CD4-positive, alpha-beta T cell treated with Interferon alpha-2 for 1 hour (primary cell): ENCODE results near the gene FNDC3B.

ENCODE experiments used
- DNase-seq, 2 donors: peaks; one replicate each; pipeline ENCODE4 v3.0.0-alpha.2; 2020 to 2022

The FNDC3B gene

DNA sequence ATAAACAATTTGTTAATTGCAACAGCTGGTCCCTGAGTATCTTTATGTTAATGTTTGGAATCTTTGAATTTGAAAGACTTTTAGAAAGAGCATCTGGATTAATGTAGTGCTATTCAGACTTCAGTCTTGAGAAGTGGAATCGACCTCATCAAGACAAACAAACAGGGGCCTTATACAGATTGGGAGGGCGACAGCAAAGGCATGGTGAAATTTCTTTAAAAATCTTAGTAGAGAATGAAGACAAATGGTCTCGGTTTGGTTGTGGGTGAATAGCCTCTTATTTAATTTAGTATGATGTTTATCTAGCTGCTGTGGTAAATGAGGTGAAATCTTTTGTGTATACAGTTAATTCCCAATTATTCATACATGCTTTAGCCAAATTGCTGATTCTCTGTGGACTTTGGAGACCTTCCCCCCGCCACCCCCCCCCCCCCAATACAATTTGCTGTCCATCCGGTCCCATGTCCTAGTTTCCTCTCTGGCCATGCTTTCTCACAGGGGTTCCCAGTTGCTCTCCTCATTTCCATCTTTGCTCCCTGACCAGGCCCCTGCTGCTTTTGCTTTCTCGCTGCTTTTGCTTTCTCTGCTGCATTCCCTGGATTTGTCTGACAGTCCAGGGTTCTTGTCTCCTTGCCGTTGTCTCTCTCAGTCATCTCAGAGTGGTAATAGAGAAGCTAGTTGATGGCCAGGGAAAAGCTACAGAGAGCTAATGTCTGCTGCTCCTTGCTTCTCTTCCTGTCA, 135.3 kb downstream of the FNDC3B start:
- no peak for DNase-seq

DNA sequence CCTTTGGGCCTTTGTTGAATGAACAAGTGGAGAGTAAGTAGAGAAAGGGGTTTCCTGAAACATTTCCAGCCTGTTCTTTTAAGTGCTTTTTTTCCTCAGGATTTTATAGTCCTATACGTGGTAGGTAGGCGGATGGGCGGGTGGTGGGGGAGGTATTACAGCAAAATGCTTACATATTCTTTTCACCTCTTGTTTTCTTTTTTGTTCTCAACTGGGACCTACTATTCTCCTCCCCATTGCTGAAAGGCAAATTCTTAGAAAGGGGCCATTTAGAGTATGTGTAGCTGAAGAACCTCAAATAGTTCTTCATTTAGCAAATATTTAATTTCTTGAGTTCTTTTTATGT, 135.8 kb downstream of the FNDC3B start:
- DNase-seq, result no peak

- DNase-seq, result no peak
These were observed 136.8 kb downstream of the FNDC3B start for GRCh38 chr3:172176061-172176770.

- DNase-seq, result no peak
These were observed 137.7 kb downstream of the FNDC3B start for GRCh38 chr3:172177046-172177445.

DNA sequence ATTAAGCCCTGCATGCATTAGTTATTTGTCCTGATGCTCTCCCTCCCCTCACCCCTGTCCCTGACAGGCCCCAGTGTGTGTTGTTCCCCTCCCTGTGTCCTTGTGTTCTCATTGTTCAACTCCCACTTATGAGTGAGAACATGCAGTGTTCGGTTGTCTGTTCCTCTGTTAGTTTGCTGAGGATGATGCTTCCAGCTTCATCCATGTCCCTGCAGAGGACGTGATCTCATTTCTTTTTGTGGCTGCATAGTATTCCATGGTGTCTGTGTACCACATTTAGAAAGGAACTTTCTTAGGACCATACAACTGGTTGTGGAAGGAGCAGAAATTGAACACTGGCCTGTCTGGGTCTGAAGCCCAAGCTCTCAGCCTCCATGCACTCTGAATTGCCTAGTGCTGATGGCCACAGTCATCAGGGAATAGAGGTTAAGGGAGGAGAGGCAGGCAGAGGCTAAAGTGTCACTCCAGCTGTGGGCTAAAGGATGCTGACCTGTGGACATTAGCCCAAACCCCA, 138.5 kb downstream of the FNDC3B start:
- no peak for DNase-seq

DNA sequence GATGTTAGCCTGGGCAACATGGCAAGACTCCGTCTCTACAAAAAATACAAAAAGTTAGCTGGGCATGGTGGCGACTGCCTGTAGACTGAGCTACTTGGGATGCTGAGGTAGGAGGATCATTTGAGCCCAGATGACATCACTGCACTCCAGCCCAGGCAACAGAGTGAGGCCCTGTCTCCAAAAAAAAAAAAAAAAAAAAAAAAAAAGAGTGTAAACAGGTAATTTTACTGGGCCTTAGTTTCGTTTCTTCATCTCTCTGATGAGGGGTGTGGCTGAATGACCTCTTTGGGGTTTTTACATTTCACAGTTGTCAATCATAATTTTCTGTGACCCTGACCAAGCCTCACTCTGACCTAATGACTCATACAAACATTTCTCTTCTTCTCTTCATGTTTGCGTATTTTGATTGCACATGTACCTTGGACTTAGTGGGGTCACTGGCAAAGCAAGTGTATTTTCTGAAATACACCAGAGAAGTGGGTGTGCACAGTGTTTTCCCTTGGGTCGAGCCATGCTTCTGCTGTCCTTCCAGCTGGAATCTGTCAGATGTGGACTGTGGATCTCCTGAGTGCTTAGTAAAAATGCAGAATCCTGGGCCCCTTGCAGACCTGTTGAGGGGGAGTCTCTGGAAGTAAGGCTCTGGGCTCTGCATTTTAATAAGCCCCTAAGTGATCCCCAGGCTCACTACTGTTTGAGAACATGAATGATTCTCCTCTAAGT, 140.5 kb downstream of the FNDC3B start:
- DNase-seq, result peak; percentile 25 to 26

- no peak for DNase-seq
These were observed 141.1 kb downstream of the FNDC3B start for GRCh38 chr3:172180473-172180872.

DNA sequence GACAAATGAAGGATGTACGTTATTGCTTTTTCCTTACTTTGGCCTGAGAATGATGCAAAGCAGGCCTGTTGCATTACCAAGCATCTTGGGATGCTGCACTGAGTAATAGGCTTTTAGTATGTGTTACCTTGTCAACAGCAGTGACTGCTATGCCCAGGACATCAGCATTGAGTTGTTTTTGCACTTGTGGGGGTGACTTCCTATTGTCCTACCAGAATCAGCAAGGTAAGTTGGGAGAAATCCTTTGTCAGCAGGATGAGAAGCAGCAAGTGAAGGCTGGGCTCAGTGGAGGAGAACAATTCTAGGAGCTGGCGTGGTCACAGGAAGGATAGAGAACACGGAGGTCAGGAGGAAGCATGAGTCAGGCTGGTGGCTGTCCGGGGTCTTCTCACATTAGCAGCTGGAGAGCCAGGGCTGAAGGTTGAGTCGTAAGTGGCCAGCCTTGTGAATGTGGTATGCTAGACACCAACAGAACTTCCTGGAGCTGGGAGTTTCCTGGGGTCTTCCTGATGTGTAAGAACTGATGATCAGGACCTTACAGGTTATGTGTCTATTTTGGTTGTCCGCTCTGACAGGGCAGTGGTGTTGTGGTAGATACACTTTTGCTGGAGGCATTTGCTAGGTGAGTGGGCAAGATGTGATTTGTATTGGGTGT, 142.7 kb downstream of the FNDC3B start:
- DNase-seq, result no peak

GRCh38 chr3:172182797-172183196, 143.4 kb downstream of the FNDC3B start:
- no peak for DNase-seq

DNA sequence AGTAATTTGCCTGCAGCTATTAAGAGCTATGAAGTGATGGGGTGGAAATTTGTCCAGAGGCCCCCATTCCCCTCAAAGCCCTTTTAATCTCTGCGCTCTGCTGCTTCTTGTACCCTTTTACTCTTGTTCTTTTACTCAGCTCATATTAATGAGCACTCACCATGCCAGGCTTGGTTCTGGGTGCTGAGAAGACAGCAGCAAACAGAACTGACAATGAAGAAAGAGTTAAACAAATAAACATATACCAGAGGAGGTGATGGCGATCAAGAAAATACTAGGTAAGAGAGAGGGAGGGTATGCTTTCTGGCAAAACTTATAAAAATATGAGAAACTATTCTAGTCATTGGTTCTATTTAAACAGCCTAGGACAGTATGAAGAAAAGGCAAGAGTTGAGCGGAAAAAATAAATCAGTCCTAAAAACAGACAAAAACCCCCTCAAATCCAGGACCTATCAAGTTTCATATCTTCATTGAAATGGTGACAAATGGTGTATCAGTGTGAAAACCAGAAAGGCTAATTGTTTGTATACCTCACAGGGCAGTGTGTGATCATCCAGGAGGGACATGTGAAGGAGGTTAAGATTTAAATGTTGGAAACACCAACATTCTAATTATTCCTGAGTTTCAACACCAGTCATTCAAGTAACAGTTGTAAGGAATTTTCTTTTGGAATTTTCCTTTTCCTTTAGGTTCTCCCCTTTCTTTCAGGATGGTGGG, 144.9 kb downstream of the FNDC3B start:
- DNase-seq, result no peak

DNA sequence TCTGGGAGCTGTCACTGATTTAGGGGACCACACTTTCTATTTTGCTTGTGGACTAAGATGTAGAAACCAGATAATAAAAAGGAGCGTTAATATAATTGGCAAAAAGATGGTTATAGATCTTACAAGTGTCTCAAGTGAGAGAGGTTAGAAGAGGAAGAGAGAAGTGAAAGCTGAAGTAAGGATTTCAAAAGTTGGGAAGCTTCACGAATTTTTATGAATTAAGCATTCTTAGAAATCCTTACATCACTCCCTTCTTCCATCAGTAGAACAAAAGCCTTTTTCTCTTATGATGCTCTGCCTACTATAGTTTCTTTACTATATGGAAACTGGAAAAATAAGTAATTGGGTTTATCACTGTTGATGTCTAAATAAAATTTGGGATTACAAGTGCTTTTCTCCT, 146.5 kb downstream of the FNDC3B start:
- no peak for DNase-seq

GRCh38 chr3:172186607-172187006, 147.2 kb downstream of the FNDC3B start:
- no peak for DNase-seq

- DNase-seq, result no peak
These were observed 148.1 kb downstream of the FNDC3B start for GRCh38 chr3:172187511-172187910.

- DNase-seq, result no peak
These were observed 149.1 kb downstream of the FNDC3B start for GRCh38 chr3:172188511-172188910.

GRCh38 chr3:172189213-172189612, 149.8 kb downstream of the FNDC3B start:
- DNase-seq, result no peak

- DNase-seq, result no peak
These were observed 150.7 kb downstream of the FNDC3B start for GRCh38 chr3:172189987-172190603.

- DNase-seq, result no peak
These were observed 151.6 kb downstream of the FNDC3B start for GRCh38 chr3:172190980-172191379.

DNA sequence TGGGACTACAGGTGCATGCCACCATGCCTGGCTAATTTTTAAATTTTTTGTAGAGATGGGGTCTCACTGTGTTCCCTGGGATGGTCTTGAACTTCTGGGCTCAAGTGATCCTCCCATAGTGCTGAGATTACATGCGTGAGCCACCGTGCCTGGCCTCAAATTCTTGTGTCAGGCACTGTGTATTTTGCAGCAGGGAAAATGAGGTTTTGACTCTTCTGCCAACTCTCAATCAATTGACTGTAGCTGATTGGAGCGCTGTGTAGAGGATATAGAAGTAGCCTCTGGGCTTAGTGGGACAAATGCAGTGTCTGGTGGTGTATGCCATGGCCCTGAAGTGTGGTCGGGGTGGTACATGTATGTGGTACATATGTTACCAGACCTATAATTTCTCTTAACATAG, 152.3 kb downstream of the FNDC3B start:
- DNase-seq, result no peak

DNA sequence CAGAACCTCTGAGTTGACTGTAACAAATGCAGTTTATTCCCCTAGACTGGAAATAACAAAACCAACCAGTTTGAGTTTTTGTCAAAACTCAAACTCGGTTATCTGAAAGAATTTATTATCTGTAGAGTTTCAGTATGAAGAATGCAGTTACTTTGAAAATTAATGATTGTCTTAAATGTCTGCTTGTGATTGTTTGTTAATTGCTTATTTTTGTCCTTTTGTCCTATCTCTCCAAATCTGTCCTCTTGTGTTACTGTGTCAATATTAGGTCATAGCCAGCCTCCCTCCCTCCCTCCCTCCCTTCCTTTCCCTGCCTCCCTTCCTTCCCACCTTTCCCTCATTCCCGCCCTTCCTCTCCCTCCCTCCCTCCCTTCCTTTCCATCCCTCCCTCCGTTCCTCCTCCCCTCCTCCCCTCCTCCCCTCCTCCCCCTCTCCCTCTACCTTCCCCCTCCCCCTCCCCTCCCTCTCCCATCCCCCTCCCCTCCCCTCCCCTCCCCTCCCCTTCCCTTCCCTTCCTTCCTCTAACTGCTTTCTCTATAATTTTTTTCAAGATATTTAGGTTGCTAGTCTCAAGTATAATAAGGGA, 153.5 kb downstream of the FNDC3B start:
- DNase-seq, result no peak

GRCh38 chr3:172193436-172193835, 154.1 kb downstream of the FNDC3B start:
- no peak for DNase-seq

DNA sequence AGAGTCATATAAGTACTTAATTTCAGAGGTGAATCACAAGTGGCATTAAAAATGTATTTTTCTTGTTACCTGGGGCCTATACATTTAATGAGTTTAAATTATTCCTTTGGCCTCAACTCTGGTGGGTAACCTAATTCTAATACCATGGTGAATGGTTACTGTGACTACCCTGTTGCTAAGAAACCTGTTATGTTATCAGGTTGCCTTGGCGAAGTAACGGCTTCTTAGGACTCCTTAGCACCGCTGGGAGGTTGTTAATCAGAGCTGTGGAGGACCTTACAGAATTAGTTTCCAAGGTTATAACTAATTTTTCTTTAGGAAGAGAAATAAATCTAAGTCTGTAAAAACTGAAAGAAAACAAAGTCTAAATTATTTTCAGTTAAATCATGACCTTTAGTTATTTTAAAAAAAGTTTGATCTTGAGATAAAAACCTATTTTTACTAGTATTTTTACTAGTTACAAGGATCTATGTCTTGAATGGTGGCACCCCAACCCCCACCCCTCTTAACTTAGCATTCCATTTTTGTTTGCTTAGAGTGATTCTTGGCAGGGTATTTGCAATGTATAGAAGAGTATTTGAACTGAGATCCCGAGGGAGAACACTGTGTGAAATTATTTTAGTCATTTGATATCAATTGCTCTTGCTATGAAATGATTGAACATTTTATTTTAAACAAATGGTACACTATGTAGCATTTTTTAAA, 155.5 kb downstream of the FNDC3B start:
- peak in 1 of 2 donors; percentile 8 for DNase-seq
